GM18499 (cell line): ENCODE data around the gene RDH12.
"Not testable (repeated sequence)": the region's sequence is repeated elsewhere in the genome, so short reads cannot be mapped to it uniquely, and the experiment has no call there.

Experiments used
- ATAC-seq: cut with Tn5 transposase; IDR thresholded peaks from one replicate; pipeline ENCODE4 v1.9.1; 2021; ENCODE audit warnings: moderate number of reproducible peaks; ENCODE audit not compliant: insufficient read depth, unreplicated experiment

Gene RDH12

GRCh38 chr14:67701492-67701891 lies at the start of gene RDH12:
Gene RDH12, plus strand, starts transcription at chr14:67701886. Its CDS starts 20,757 bp downstream, at chr14:67722643.
- ATAC-seq = not testable (repeated sequence)

- ATAC-seq = no peak
Measured at GRCh38 chr14:67652189-67652588, 49.5 kb upstream of the RDH12 start.

- no peak for ATAC-seq
Measured at GRCh38 chr14:67653651-67654280, 47.9 kb upstream of the RDH12 start.

GRCh38 chr14:67663633-67664032 lies 38.1 kb upstream of the RDH12 start:
- ATAC-seq = no peak

- ATAC-seq = no peak
Measured at GRCh38 chr14:67665868-67666267, 35.8 kb upstream of the RDH12 start.

GRCh38 chr14:67666750-67667449 lies 34.8 kb upstream of the RDH12 start:
- ATAC-seq = no peak

- ATAC-seq = no peak
Measured at GRCh38 chr14:67668559-67668958, 33.1 kb upstream of the RDH12 start.

- no peak for ATAC-seq
Measured at GRCh38 chr14:67673451-67673850, 28.2 kb upstream of the RDH12 start.

- no peak for ATAC-seq
Measured at GRCh38 chr14:67674139-67674479, 27.6 kb upstream of the RDH12 start.

GRCh38 chr14:67674480-67675218 lies 27.0 kb upstream of the RDH12 start, which contains the start of gene VTI1B:
Gene VTI1B, minus strand, starts transcription at chr14:67674632. Its CDS starts 143 bp downstream, at chr14:67674489.
- peak; percentile 46 for ATAC-seq

GRCh38 chr14:67675219-67675582 lies 26.5 kb upstream of the RDH12 start:
- ATAC-seq = no peak

GRCh38 chr14:67679006-67679405 lies 22.7 kb upstream of the RDH12 start:
- ATAC-seq = no peak

- ATAC-seq = peak; percentile 88
Measured at GRCh38 chr14:67680121-67680602, 21.5 kb upstream of the RDH12 start.

GRCh38 chr14:67680941-67681340 lies 20.7 kb upstream of the RDH12 start:
- no peak for ATAC-seq

GRCh38 chr14:67683842-67684241 lies 17.8 kb upstream of the RDH12 start:
- no peak for ATAC-seq

- ATAC-seq = no peak
Measured at GRCh38 chr14:67690011-67690410, 11.7 kb upstream of the RDH12 start.

GRCh38 chr14:67694791-67695393 lies 6.8 kb upstream of the RDH12 start:
- peak; percentile 71 for ATAC-seq

GRCh38 chr14:67695394-67695949 lies 6.2 kb upstream of the RDH12 start, which contains the start of gene RDH11:
Gene RDH11, minus strand, starts transcription at chr14:67695764. Its CDS starts 61 bp downstream, at chr14:67695703.
- peak; percentile 62 for ATAC-seq

GRCh38 chr14:67697006-67697405 lies 4.7 kb upstream of the RDH12 start:
- ATAC-seq = no peak

GRCh38 chr14:67698179-67698578 lies 3.5 kb upstream of the RDH12 start:
- ATAC-seq = no peak
